DMS153 treated with DMSO at 0.1 percent for 48 hours (cell line): ENCODE measurements around the gene EBP.

Experiments
- DNase-seq: peaks from one replicate; lab custom pipeline; 2025; ENCODE audit not compliant: unreplicated experiment; lab: John Stamatoyannopoulos, UW

Gene EBP

DNA sequence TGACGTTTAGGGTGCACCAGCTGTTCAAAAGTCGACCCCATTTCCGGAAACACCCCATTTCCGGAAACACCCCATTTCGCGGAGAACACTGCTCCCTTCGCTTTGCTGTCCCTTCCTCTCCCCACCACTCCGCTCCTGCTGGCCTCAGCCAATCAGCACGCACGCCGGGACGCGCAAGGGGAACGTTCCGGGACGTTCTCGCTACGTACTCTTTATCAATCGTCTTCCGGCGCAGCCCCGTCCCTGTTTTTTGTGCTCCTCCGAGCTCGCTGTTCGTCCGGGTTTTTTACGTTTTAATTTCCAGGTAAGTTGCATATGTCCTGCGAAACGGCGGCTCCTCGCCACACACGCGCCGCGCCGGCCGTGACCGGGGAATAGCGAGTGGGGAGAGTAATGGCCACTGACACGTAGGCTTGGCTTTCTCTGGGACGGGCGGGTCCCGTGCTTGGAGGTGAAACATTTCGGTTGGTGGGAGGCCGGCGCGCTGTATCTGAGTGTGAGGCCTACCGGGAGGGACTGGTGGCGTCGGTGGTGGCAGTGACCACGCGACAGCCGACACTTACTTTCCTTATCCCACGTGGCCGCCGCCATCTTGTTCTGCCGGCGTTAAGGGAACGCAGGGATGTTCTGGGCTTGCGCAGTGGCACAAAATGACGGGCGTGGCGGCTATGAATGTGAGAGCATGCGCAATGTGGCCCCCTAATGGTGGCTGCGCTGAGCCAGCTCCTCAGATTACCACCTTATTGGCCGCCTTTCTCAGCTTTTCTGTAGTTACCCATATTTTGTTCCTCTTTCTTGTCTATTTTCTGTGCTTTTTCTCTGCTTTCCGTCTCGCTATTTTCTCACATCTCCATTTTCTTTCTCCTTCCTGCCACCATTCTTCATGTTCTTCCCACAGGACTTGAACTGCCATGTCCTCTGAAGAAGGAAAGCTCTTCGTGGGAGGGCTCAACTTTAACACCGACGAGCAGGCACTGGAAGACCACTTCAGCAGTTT is 53.0 kb downstream of the EBP start, which contains the start of gene RBM3:
TSS of gene RBM3 (plus strand) at position 215 of the 997 bp plus-strand sequence. CDS start at position 912, 697 bp downstream.
- peak; percentile 73 for DNase-seq

DNA sequence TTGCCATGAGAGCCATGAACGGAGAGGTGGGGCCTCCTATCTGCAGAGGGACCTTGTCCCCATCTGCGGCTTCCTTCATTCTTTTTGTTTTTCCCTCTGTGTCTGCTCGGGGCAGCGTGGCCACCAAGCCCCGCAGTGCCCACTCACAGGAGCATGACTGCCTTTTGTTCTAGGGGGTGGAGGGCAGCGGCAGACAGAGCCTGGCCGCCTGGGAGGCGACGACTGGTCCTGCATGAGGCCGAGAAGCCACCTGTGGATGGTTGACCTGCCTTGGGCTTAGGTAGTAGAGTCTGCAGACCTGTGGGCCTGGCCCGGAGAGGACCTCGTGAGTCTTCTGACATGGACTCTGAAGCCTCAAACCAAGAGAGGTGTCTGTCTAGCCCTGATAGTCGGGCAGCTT is 54.0 kb downstream of the EBP start:
- no peak for DNase-seq

DNA sequence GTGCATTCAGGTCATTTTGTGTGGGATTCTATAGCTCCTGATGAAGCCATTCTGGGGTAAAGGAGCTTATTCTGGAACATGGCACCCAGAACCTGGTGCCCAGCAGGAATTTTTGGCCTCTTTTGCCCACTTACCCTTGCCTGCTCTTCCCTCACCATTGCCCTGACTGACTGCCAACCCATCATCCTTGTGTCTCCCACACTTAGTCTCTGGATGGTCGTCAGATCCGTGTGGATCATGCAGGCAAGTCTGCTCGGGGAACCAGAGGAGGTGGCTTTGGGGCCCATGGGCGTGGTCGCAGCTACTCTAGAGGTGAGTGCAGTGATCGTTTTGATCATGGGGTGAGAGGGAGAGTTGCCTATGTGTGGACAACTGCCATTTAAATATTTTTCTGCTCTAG is 54.5 kb downstream of the EBP start:
- no peak for DNase-seq
